WI38 (cell line): ENCODE data around the gene STYXL1.
"Not testable (repeated sequence)": the region's sequence is repeated elsewhere in the genome, so short reads cannot be mapped to it uniquely, and the experiment has no call there.

ENCODE experiments used
- H3K4me3 ChIP-seq: 2 replicates; pipeline ENCODE4 v1.5.1; 2011; ENCODE audit warnings: low read depth, mild to moderate bottlenecking, control low read depth, low read length
- CTCF ChIP-seq: IDR thresholded peaks from 2 replicates; pipeline ENCODE4 v1.5.1; 2012; ENCODE audit warnings: low read depth, mild to moderate bottlenecking, control low read depth, low read length

The STYXL1 gene

GRCh38 chr7:76047305-76047810, 442 bp downstream of the STYXL1 start:
- TF ChIP-seq CTCF: no peak
- peak overlapping the region; percentile 99 for H3K4me3 ChIP-seq

- no peak for TF ChIP-seq CTCF
- H3K4me3 ChIP-seq: no peak overlapping the region
Measured at GRCh38 chr7:76044375-76044865, 3.4 kb downstream of the STYXL1 start.

GRCh38 chr7:76040126-76040525, 7.7 kb downstream of the STYXL1 start:
- H3K4me3 ChIP-seq: no peak overlapping the region
- no peak for TF ChIP-seq CTCF

GRCh38 chr7:76037310-76037709, 10.5 kb downstream of the STYXL1 start:
- no peak for TF ChIP-seq CTCF
- no peak overlapping the region for H3K4me3 ChIP-seq

GRCh38 chr7:76031964-76032363, 15.8 kb downstream of the STYXL1 start:
- TF ChIP-seq CTCF: no peak

GRCh38 chr7:76029682-76030081, 18.1 kb downstream of the STYXL1 start:
- not testable (repeated sequence) for H3K4me3 ChIP-seq

More at GRCh38 chr7:76031964-76032363, 15.8 kb downstream of the STYXL1 start:
- H3K4me3 ChIP-seq: no peak overlapping the region

GRCh38 chr7:76023002-76023401, 24.8 kb downstream of the STYXL1 start:
- no peak for TF ChIP-seq CTCF
- H3K4me3 ChIP-seq: no peak overlapping the region

GRCh38 chr7:76022026-76022780, 25.6 kb downstream of the STYXL1 start:
- no peak for TF ChIP-seq CTCF
- H3K4me3 ChIP-seq: no peak overlapping the region
